Mucosa of rectum (tissue), 2 donors: ENCODE measurements around the gene FOXRED2.
A peak's percentile ranks its signal among the peaks of the same experiment; 100 is the strongest.
"Not testable (repeated sequence)": the region's sequence is repeated elsewhere in the genome, so short reads cannot be mapped to it uniquely, and the experiment has no call there.

ENCODE experiments used
- H3K27ac ChIP-seq, 2 donors: one replicate each; pipeline ENCODE4 v1.7.0; 2013; ENCODE audit warnings: inconsistent platforms in 2 of 2, low read depth in 2 of 2, low read length in 2 of 2
- H3K27me3 ChIP-seq, 2 donors: one replicate each; pipeline ENCODE4 v1.7.0; 2013; ENCODE audit warnings: low read length in 2 of 2; ENCODE audit not compliant: control insufficient read depth in 2 of 2, insufficient read depth in 2 of 2
- H3K36me3 ChIP-seq, 2 donors: one replicate each; pipeline ENCODE4 v1.7.0; 2013; ENCODE audit warnings: low read length in 2 of 2; ENCODE audit not compliant: control insufficient read depth in 2 of 2, insufficient read depth in 2 of 2
- H3K4me1 ChIP-seq, 2 donors: one replicate each; pipeline ENCODE4 v1.7.0; 2013; ENCODE audit warnings: low read length in 2 of 2, mild to moderate bottlenecking in 1 of 2; ENCODE audit not compliant: control insufficient read depth in 2 of 2, insufficient read depth in 2 of 2
- H3K4me3 ChIP-seq, 2 donors: one replicate each; pipeline ENCODE4 v1.7.0; 2013; ENCODE audit warnings: low read length in 2 of 2
- H3K9ac ChIP-seq, 2 donors: one replicate each; pipeline ENCODE4 v1.7.0; 2013; ENCODE audit warnings: low read length in 2 of 2, low read depth in 1 of 2, mild to moderate bottlenecking in 1 of 2
- H3K9me3 ChIP-seq, 2 donors: one replicate each; pipeline ENCODE4 v1.7.0; 2013; ENCODE audit warnings: low read length in 2 of 2; ENCODE audit not compliant: control insufficient read depth in 2 of 2
- donor health status: healthy.
- donor health status: Normal muscosa, but diverticular disease.

FOXRED2 gene

GRCh38 chr22:36541831-36542411, 35.1 kb upstream of the FOXRED2 start:
- Histone ChIP-seq H3K27me3 (peaks cover 0 to 1% of the 10 kb centered on the region in 2 donors), H3K9me3 (no peaks in the 10 kb centered on the region), H3K36me3 (no peaks in the 10 kb centered on the region), H3K4me3 (no peak overlapping the region), H3K4me1 (no peaks in the 10 kb centered on the region), H3K27ac (no peak overlapping the region), H3K9ac (no peak overlapping the region)

GRCh38 chr22:36540867-36541642, 34.2 kb upstream of the FOXRED2 start:
- H3K27ac ChIP-seq: no peak overlapping the region
- H3K9me3 ChIP-seq: no peaks in the 10 kb centered on the region
- H3K36me3 ChIP-seq: no peaks in the 10 kb centered on the region
- no peaks in the 10 kb centered on the region for H3K27me3 ChIP-seq
- no peaks in the 10 kb centered on the region for H3K4me1 ChIP-seq
- H3K4me3 ChIP-seq: no peak overlapping the region
- H3K9ac ChIP-seq: no peak overlapping the region

- Histone ChIP-seq H3K4me3 (no peak overlapping the region), H3K27ac (no peak overlapping the region), H3K9me3 (no peaks in the 10 kb centered on the region), H3K4me1 (no peaks in the 10 kb centered on the region), H3K27me3 (no peaks in the 10 kb centered on the region), H3K36me3 (no peaks in the 10 kb centered on the region), H3K9ac (no peak overlapping the region)
Measured at GRCh38 chr22:36538529-36538928, 31.7 kb upstream of the FOXRED2 start.

GRCh38 chr22:36536717-36537116, 29.9 kb upstream of the FOXRED2 start:
- H3K36me3 ChIP-seq: no peaks in the 10 kb centered on the region
- no peak overlapping the region for H3K4me3 ChIP-seq
- H3K9me3 ChIP-seq: no peaks in the 10 kb centered on the region
- H3K27ac ChIP-seq: no peak overlapping the region
- no peaks in the 10 kb centered on the region for H3K27me3 ChIP-seq
- no peaks in the 10 kb centered on the region for H3K4me1 ChIP-seq
- no peak overlapping the region for H3K9ac ChIP-seq

- not testable (repeated sequence) for H3K4me1 ChIP-seq, H3K36me3 ChIP-seq, H3K4me3 ChIP-seq, H3K9me3 ChIP-seq, H3K9ac ChIP-seq, H3K27ac ChIP-seq, H3K27me3 ChIP-seq
Measured at GRCh38 chr22:36533320-36533719, 26.5 kb upstream of the FOXRED2 start.

GRCh38 chr22:36532466-36532865, 25.6 kb upstream of the FOXRED2 start:
- H3K36me3 ChIP-seq: no peaks in the 10 kb centered on the region
- H3K9me3 ChIP-seq: no peaks in the 10 kb centered on the region
- H3K4me1 ChIP-seq: peaks cover 0 to 8% of the 10 kb centered on the region in 2 donors
- no peak overlapping the region for H3K27ac ChIP-seq
- H3K4me3 ChIP-seq: no peak overlapping the region
- no peak overlapping the region for H3K9ac ChIP-seq
- H3K27me3 ChIP-seq: no peaks in the 10 kb centered on the region

GRCh38 chr22:36528795-36529751, 22.2 kb upstream of the FOXRED2 start, which contains the start of gene EIF3D:
Gene EIF3D, minus strand, starts transcription at chr22:36529166. Its CDS starts 3,045 bp downstream, at chr22:36526121.
- H3K36me3 ChIP-seq: peaks cover 28% of the 10 kb centered on the region in 2 donors
- peak within 1 kb of the TSS; percentile 95 to 98 for H3K27ac ChIP-seq
- H3K9ac ChIP-seq: peak within 1 kb of the TSS; percentile 82 to 91
- peak within 1 kb of the TSS; percentile 76 to 96 for H3K4me3 ChIP-seq
- no peaks in the 10 kb centered on the region for H3K9me3 ChIP-seq
- H3K4me1 ChIP-seq: peaks cover 0 to 8% of the 10 kb centered on the region in 2 donors
- H3K27me3 ChIP-seq: no peaks in the 10 kb centered on the region

- Histone ChIP-seq H3K27ac (peak overlapping the region; percentile 95 to 98), H3K4me3 (peak overlapping the region; percentile 76 to 96), H3K9me3 (no peaks in the 10 kb centered on the region), H3K4me1 (peaks cover 0 to 8% of the 10 kb centered on the region in 2 donors), H3K27me3 (no peaks in the 10 kb centered on the region), H3K9ac (peak overlapping the region; percentile 82 to 90), H3K36me3 (peaks cover 35 to 36% of the 10 kb centered on the region in 2 donors)
Measured at GRCh38 chr22:36528341-36528740, 21.5 kb upstream of the FOXRED2 start.

- no peak overlapping the region for H3K9ac ChIP-seq
- no peaks in the 10 kb centered on the region for H3K27me3 ChIP-seq
- H3K4me3 ChIP-seq: no peak overlapping the region
- H3K36me3 ChIP-seq: peaks cover 88% of the 10 kb centered on the region in 2 donors
- no peaks in the 10 kb centered on the region for H3K9me3 ChIP-seq
- no peaks in the 10 kb centered on the region for H3K4me1 ChIP-seq
- H3K27ac ChIP-seq: no peak overlapping the region
Measured at GRCh38 chr22:36522662-36523061, 15.8 kb upstream of the FOXRED2 start.

- Histone ChIP-seq H3K27me3 (no peaks in the 10 kb centered on the region), H3K9ac (no peak overlapping the region), H3K36me3 (peaks cover 93 to 94% of the 10 kb centered on the region in 2 donors), H3K9me3 (no peaks in the 10 kb centered on the region), H3K27ac (no peak overlapping the region), H3K4me3 (no peak overlapping the region), H3K4me1 (no peaks in the 10 kb centered on the region)
Measured at GRCh38 chr22:36520423-36520822, 13.6 kb upstream of the FOXRED2 start.
